OCI-LY1 (cell line): ENCODE measurements around the gene BASP1.

Experiments
- EZH2 ChIP-seq: fragments of 200-600 bp; sonication (generic), shearing (Covaris generic); IDR thresholded peaks from 2 replicates; pipeline ENCODE4 v1.8.0; 2017; ENCODE audit warnings: borderline replicate concordance, mixed run types, mild to moderate bottlenecking, antibody characterized with exemption, low read length, moderate library complexity, mixed read lengths
- TF ChIP-seq, protein P1 (sequence below): fragments of 200-600 bp; sonication (generic), shearing (Covaris generic); IDR thresholded peaks from 2 replicates; pipeline ENCODE4 v1.5.1; 2017; ENCODE audit warnings: mild to moderate bottlenecking, antibody characterized with exemption, low read length, moderate library complexity, mixed read lengths

DNA sequence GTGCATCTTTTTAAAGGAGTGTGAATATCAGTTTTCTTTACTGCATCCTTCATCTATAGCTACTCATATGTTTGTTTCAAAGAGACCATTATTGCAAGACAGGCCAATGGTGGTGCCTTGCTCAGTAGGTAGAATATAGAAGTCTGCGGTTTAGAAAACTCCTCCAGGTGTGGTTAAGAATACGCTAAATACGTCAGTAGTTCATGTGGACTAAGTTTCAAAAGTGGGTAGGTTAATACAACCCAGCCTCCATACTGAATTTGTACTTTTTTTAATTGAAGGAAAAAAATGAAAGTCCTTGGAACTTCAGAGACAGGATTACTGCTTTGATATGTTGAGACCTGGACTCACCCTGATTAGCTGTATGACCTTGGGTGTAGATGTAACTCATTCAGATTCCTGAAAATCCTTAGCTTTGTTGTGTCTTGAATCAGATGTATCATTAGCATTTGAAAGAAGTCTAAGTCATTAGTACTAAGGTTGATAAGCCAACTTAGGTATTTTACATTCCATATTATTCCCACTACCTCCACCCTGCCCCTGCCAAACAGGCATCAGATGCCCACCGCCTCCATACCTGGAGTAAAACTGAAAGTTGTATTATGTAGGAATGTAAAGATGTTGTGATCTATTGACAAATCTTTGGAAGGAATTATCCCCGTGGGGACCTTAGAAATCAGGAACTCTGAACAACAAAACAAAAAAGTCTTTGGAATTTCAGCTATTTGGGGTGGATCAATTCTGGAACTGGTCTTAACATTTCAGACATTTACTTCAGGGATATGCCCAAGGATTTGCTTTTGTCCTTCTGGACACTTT is 6.1 kb downstream of the BASP1 start:
- TF ChIP-seq, protein P1, sequence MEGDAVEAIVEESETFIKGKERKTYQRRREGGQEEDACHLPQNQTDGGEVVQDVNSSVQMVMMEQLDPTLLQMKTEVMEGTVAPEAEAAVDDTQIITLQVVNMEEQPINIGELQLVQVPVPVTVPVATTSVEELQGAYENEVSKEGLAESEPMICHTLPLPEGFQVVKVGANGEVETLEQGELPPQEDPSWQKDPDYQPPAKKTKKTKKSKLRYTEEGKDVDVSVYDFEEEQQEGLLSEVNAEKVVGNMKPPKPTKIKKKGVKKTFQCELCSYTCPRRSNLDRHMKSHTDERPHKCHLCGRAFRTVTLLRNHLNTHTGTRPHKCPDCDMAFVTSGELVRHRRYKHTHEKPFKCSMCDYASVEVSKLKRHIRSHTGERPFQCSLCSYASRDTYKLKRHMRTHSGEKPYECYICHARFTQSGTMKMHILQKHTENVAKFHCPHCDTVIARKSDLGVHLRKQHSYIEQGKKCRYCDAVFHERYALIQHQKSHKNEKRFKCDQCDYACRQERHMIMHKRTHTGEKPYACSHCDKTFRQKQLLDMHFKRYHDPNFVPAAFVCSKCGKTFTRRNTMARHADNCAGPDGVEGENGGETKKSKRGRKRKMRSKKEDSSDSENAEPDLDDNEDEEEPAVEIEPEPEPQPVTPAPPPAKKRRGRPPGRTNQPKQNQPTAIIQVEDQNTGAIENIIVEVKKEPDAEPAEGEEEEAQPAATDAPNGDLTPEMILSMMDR, result no peak
- no peak for TF ChIP-seq EZH2
